Measurements from ENCODE around the gene SH2D4B. TPM values are rescaled to one million over a fixed set of nuclear protein-coding genes. Genes with fewer than 3 reads are reported as not detected.

Gene SH2D4B
- total RNA-seq = not detected

DNA sequence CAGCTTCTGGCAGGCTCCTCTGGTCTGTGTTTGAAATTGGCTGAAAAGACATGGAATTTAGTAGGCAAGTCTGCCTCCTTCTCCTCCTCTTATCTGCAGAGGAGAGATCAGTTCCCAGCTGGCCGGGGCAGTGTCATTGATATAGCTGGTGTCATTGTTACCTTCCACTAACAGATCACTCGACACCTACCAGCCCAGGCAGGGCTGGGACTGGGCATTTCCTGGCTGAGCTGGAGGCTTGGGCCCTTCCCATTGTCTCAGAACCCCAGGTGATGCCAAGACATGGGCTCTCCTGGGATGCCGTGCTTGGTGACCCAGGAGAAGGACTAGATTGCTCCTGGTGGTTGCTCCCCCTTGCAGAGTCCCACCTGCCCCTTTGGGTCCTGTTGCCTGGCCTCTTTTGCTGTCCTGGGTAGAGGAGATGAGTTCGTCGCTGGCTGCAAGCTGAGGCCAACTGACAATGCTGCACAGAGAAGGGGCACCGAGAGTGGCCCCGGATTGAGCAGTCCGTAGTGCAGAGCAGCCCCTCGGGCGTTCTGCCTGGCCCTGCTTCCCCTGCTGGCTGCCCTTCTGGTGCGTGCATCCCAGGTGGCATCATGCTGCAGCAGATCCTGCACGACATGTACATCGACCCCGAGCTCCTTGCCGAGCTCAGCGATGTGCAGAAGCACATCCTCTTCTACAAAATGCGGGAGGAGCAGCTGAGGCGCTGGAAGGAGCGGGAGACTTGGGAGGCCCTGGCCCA lies at the start of gene SH2D4B:
SH2D4B (plus strand) TSS at position 167 of the 745 bp plus-strand sequence; CDS start at position 597, 430 bp downstream.
- TF ChIP-seq EP300 (IDR thresholded peaks at IDR 0.05) = no peak
- TF ChIP-seq, protein P1, sequence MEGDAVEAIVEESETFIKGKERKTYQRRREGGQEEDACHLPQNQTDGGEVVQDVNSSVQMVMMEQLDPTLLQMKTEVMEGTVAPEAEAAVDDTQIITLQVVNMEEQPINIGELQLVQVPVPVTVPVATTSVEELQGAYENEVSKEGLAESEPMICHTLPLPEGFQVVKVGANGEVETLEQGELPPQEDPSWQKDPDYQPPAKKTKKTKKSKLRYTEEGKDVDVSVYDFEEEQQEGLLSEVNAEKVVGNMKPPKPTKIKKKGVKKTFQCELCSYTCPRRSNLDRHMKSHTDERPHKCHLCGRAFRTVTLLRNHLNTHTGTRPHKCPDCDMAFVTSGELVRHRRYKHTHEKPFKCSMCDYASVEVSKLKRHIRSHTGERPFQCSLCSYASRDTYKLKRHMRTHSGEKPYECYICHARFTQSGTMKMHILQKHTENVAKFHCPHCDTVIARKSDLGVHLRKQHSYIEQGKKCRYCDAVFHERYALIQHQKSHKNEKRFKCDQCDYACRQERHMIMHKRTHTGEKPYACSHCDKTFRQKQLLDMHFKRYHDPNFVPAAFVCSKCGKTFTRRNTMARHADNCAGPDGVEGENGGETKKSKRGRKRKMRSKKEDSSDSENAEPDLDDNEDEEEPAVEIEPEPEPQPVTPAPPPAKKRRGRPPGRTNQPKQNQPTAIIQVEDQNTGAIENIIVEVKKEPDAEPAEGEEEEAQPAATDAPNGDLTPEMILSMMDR (IDR thresholded peaks at IDR 0.05) = no peak
- TF ChIP-seq POLR2A (IDR thresholded peaks at IDR 0.05) = no peak
- 91 to 95% methylated on average over 11 to 18 of the region's 19 CpGs for WGBS, 2 donors
- no peak within 1 kb of the TSS for H3K27ac ChIP-seq

DNA sequence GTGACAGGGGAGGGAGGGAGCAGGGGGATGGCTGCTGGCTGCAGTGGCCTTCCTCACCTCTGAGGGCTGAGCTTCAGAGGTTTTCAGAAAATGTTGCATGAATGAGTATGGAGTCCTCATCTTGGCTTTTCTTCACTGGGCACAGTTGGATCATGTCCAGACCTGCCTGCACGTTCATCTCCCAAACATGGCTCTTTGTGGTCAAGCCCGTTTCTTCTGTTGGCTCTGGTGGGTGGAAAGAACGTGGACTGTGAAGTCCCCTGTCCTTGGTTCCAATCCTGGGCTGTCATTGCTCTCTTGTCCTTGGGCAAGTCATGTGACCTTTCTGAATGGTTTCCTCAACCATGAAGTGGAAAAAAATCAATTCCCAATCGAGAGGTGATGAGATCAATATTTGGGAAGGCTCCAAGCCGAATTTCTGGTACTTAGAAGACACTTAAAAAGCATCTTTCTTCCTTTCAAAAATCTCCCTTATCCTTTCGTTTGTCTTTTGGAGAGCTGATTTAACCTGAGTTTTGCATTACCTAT lies 49.1 kb upstream of the SH2D4B start:
- peak overlapping the region in 2 of 4 donors; percentile 18 to 24 for H3K27ac ChIP-seq
- H3K9me3 ChIP-seq = no peaks in the 10 kb centered on the region
- no peak for DNase-seq (ENCODE audit: low spot score in 2 of 2)
- 67 to 69% methylated on average over 6 of the region's 6 CpGs for WGBS, 2 donors
- H3K4me1 ChIP-seq = peaks cover 0 to 98% (median 73%) of the 10 kb centered on the region in 4 donors
- peaks cover 0 to 43% (median 0%) of the 10 kb centered on the region in 3 donors for H3K36me3 ChIP-seq
- TF ChIP-seq, protein P1 (IDR thresholded peaks at IDR 0.05) = no peak
- no peak for TF ChIP-seq EP300 (IDR thresholded peaks at IDR 0.05)
- TF ChIP-seq POLR2A (IDR thresholded peaks at IDR 0.05) = no peak
- no peak overlapping the region for H3K4me3 ChIP-seq
- H3K27me3 ChIP-seq = no peaks in the 10 kb centered on the region

More for the DNA sequence above, at the start of gene SH2D4B:
- no peaks in the 10 kb centered on the region for H3K27me3 ChIP-seq
- DNase-seq (ENCODE audit: low spot score in 2 of 2) = no peak
- no peaks in the 10 kb centered on the region for H3K36me3 ChIP-seq
- H3K9me3 ChIP-seq = no peaks in the 10 kb centered on the region
- H3K4me1 ChIP-seq = no peaks in the 10 kb centered on the region
- H3K4me3 ChIP-seq = no peak within 1 kb of the TSS

DNA sequence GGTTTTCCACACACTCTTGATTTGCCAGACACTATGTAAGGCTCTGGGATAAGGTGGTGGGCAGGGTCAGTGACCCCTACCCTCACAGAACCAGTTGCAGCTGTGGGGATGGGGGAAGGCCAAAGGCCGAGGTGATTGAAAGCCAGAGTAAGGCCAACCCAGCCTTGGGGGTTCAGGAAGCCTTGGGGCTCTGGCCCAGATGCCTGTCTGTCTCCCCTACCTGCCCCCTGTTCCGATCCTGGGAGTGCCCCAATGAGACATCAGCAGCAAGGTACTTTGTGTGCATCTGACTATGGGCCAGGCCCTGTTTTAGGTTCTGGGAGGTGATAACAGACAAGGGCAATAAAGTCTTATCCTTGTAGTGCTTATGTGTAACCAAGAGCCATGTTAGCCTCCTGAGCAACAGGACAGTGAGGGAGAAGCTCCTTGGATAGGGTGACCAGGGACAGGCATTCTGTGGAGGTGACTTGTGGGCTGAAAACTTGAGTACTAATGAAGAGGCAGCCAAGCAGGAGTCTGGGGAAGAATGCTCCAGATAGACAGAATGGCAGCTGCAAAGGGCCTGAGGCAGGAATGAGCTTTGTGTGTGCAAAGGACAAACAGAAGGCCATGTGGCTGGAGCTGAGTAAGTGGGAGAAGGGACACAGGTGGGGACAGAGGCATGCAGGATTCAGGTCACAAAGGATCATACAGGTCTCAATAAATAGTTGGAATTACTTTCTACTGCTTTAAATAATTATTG lies 48.2 kb upstream of the SH2D4B start:
- Histone ChIP-seq H3K9me3 (no peaks in the 10 kb centered on the region), H3K36me3 (peaks cover 0 to 43% (median 0%) of the 10 kb centered on the region in 3 donors), H3K27ac (peak overlapping the region in 2 of 4 donors; percentile 18 to 48), H3K4me3 (no peak overlapping the region), H3K4me1 (peaks cover 0 to 100% (median 78%) of the 10 kb centered on the region in 4 donors), H3K27me3 (no peaks in the 10 kb centered on the region)
- TF ChIP-seq, protein P1 (IDR thresholded peaks at IDR 0.05) = no peak
- TF ChIP-seq POLR2A (IDR thresholded peaks at IDR 0.05) (no peak), EP300 (IDR thresholded peaks at IDR 0.05) (no peak)
- DNase-seq (ENCODE audit: low spot score in 2 of 2) = no peak
- WGBS, 2 donors = 96 to 100% methylated on average over 2 of the region's 2 CpGs

DNA sequence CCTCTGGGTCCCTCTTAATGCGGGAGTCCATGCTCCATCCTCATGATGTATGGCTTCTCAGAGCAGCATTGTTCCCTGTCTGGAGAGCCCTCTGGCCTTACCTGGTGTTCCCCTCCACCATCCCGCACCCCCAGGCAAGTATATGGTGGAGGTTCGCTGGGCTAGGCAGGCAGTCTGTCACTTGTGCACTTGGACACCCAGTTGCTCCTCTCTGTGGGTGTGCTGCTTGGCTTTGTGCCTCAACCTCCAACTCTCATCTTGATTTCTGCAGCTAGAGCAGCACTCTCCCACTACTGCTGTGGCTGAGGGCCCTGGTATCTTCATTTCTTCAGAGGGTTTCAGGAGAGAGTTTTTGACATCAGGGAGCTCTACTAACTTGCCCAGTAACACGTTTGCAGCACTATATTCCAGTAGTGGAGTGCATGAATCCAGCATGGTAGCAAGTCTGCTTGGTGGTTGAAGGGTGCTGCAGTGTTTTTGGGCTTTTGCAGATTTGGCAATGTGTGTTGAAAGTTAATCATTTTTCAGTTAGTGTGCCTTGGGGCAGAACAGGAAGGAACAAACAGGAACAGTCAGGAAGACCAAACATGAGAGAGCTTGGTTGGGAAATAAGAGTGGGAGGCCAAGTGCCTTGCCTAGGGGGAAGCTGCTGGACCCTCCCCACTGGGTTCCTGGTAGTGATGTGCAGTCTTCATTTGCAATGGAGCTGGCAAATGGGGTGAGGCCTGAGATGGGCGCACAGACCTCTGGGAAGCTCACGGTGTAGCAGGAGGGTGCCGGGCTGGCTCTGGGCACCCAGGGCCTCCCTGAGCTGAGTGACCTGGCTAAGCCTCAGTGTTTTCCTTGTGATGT lies 46.2 kb upstream of the SH2D4B start:
- H3K27me3 ChIP-seq = no peaks in the 10 kb centered on the region
- H3K27ac ChIP-seq = peak overlapping the region in 2 of 4 donors; percentile 34 to 62
- peaks cover 0 to 5% (median 0%) of the 10 kb centered on the region in 4 donors for H3K9me3 ChIP-seq
- peaks cover 0 to 100% (median 73%) of the 10 kb centered on the region in 4 donors for H3K4me1 ChIP-seq
- no peak for DNase-seq (ENCODE audit: low spot score in 2 of 2)
- no peak overlapping the region for H3K4me3 ChIP-seq
- H3K36me3 ChIP-seq = peaks cover 0 to 47% (median 0%) of the 10 kb centered on the region in 3 donors
- TF ChIP-seq, protein P1 (IDR thresholded peaks at IDR 0.05) = no peak
- peak in 1 of 2 donors; percentile 53 for TF ChIP-seq EP300 (IDR thresholded peaks at IDR 0.05)
- 82 to 85% methylated on average over 7 of the region's 7 CpGs for WGBS, 2 donors

Data from tibial nerve (tissue), 4 donors.